ENCODE results near the gene SH2D3A. TPM values are rescaled to one million over a fixed set of nuclear protein-coding genes. Genes with fewer than 3 reads are reported as not detected.

SH2D3A gene
- total and polyA plus RNA-seq, 2 donors (not counting 3 experiments of a cell fraction or from before 2014, with no cell fraction given) = 0.04 to 0.53 TPM

- TF ChIP-seq MYC (IDR thresholded peaks at IDR 0.05; ENCODE audit: low read depth, low read length) (no peak), GATA2 (IDR thresholded peaks at IDR 0.05; ENCODE audit: insufficient read depth, insufficient read length, low read depth, low read length) (no peak), POLR2A (IDR thresholded peaks at IDR 0.05; ENCODE audit: low read depth, low read length) (no peak), CTCF (IDR thresholded peaks at IDR 0.05; ENCODE audit: extremely low read depth in 1 of 2, insufficient read depth in 1 of 2, low read depth in 1 of 2, low read length in 2 of 2) (no peak), EZH2 (IDR thresholded peaks at IDR 0.05; ENCODE audit: borderline replicate concordance, low read depth, low read length, severe bottlenecking) (no peak), MAX (IDR thresholded peaks at IDR 0.05; ENCODE audit: insufficient read depth, insufficient read length) (no peak), JUN (IDR thresholded peaks at IDR 0.05; ENCODE audit: borderline replicate concordance, insufficient read depth, insufficient read length, low read depth) (no peak), POLR2AphosphoS5 (IDR thresholded peaks at IDR 0.05; ENCODE audit: insufficient read depth, low read depth, low read length) (no peak)
- peak overlapping the region; percentile 98 for H2AFZ ChIP-seq (ENCODE audit: low read depth, low read length)
- peak overlapping the region; percentile 43 for H3K4me2 ChIP-seq (ENCODE audit: insufficient read depth, low read length)
- ChIA-PET POLR2A (no interaction called here), CTCF (interaction anchor here (1.0 to 2.1 kb wide), 5 partner anchors 12 to 62 kb away, joined by 3 to 7 read pairs (median 5); no protein-coding TSS in a partner anchor)
- peak overlapping the region; percentile 38 for H3K27ac ChIP-seq (ENCODE audit: insufficient read depth, low read depth, low read length)
- H3K4me3 ChIP-seq (replicated peaks in 1 of 3; ENCODE audit: insufficient read depth in 1 of 3, low read depth in 1 of 3, low read length in 3 of 3) = peak overlapping the region in 2 of 3 experiments; percentile 3 to 15
- DNase-seq (ENCODE audit: low read depth, low spot score) (peak; percentile 9), FAIRE-seq (no peak)
- peak overlapping the region; percentile 12 for H3K9ac ChIP-seq (replicated peaks; ENCODE audit: extremely low read depth, insufficient read depth, low read length)
- no peaks in the 10 kb centered on the region for H4K20me1 ChIP-seq (replicated peaks; ENCODE audit: control insufficient read depth, extremely low read depth, insufficient read depth, low read length)
- H3K9me1 ChIP-seq (replicated peaks; ENCODE audit: control insufficient read depth, extremely low read depth, insufficient read depth, low read length) = no peaks in the 10 kb centered on the region
- no peaks in the 10 kb centered on the region for H3K9me3 ChIP-seq (replicated peaks; ENCODE audit: control insufficient read depth, insufficient read depth, low read length)
- H3K27me3 ChIP-seq (ENCODE audit: control insufficient read depth in 2 of 2, insufficient read depth in 2 of 2, low read length in 2 of 2) = no peaks in the 10 kb centered on the region
- H3K36me3 ChIP-seq (ENCODE audit: control insufficient read depth in 2 of 2, extremely low read depth in 1 of 2, insufficient read depth in 2 of 2, low read length in 2 of 2) = no peaks in the 10 kb centered on the region
- dilution Hi-C loops (cut with MboI; ENCODE audit: extremely low pct_ligation_motif_present, low sequenced_read_pairs) = no loop called here
- no peaks in the 10 kb centered on the region for H3K79me2 ChIP-seq (ENCODE audit: control insufficient read depth, insufficient read depth, low read length)
- peaks cover 18% of the 10 kb centered on the region for H3K4me1 ChIP-seq (ENCODE audit: control insufficient read depth, extremely low read depth, insufficient read depth, low read length)
- no TSS peak for BruUV-seq (replicated peaks)
- intact Hi-C loops (cut with micrococcal nuclease) = loop anchor here (1.0 to 5.0 kb wide), 2 partner anchors 61 to 64 kb away; partner anchors contain the start of genes GPR108 and TRIP10
Observed at GRCh38 chr19:6801485-6802086, 34.4 kb upstream of the SH2D3A start.
